Fibroblast of mammary gland (primary cell): Measurements from ENCODE around the gene SLAIN1.

Source experiments
- DNase-seq: peaks from one replicate; pipeline ENCODE4 v3.0.0-alpha.2; 2010; ENCODE audit warnings: low read depth
- H3K4me3 ChIP-seq: 2 replicates; pipeline ENCODE4 v1.5.1; 2011; ENCODE audit warnings: low read depth, mild to moderate bottlenecking, low read length, moderate library complexity; ENCODE audit not compliant: control insufficient read depth
- TF ChIP-seq, protein P1 (sequence below): conservative IDR thresholded peaks from 2 replicates; pipeline ENCODE4 v1.5.1; 2011; ENCODE audit warnings: low read depth, low read length, inconsistent platforms; ENCODE audit not compliant: control insufficient read depth, insufficient read depth

Gene SLAIN1

DNA sequence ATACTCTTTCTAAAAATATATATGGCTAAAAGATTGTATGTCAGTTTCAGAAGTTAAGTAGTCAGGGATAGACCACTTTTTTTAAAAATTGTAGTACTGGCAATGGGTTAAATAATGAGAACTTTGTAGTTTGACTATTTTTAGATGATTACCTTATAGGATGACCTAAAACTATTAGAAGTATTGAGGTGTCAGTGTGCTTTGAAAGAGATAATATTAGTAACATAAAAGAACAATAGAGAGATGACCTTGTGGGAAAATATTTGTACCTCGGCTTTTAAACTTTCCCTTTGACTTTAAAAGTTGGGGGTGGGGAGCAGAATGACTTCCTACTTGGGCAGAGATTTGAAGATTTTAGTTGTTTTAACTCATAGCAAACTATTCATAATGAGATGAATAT is 48.3 kb downstream of the SLAIN1 start:
- TF ChIP-seq, protein P1, sequence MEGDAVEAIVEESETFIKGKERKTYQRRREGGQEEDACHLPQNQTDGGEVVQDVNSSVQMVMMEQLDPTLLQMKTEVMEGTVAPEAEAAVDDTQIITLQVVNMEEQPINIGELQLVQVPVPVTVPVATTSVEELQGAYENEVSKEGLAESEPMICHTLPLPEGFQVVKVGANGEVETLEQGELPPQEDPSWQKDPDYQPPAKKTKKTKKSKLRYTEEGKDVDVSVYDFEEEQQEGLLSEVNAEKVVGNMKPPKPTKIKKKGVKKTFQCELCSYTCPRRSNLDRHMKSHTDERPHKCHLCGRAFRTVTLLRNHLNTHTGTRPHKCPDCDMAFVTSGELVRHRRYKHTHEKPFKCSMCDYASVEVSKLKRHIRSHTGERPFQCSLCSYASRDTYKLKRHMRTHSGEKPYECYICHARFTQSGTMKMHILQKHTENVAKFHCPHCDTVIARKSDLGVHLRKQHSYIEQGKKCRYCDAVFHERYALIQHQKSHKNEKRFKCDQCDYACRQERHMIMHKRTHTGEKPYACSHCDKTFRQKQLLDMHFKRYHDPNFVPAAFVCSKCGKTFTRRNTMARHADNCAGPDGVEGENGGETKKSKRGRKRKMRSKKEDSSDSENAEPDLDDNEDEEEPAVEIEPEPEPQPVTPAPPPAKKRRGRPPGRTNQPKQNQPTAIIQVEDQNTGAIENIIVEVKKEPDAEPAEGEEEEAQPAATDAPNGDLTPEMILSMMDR, result no peak
- no peak for DNase-seq
- H3K4me3 ChIP-seq, result no peak overlapping the region

DNA sequence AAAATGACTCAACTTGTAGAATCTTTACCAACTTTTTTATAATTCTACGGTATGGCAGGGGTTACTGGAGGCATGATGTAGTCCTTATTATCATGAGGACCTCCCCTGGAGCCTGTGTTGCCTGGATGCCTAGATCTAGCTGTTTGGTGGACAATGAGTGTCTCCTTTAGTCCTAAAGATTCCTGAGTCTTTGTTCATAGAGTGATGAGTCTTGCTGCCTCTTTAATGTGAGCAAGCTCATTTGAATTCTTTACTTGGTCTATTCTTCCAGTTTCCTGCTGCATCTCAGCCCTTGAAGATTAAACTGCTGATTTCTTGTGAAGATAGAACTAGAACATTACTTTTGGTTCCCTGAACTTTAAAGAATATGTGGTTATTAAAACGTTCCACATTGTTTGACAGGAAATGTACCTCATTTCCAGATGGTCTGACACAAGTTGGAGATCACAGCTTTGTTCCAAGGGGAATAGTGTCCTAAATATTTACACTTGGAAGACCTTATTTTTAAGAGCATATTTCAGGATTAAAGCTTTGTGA is 51.9 kb downstream of the SLAIN1 start:
- no peak for DNase-seq
- H3K4me3 ChIP-seq, result no peak overlapping the region
- TF ChIP-seq, protein P1, result no peak

DNA sequence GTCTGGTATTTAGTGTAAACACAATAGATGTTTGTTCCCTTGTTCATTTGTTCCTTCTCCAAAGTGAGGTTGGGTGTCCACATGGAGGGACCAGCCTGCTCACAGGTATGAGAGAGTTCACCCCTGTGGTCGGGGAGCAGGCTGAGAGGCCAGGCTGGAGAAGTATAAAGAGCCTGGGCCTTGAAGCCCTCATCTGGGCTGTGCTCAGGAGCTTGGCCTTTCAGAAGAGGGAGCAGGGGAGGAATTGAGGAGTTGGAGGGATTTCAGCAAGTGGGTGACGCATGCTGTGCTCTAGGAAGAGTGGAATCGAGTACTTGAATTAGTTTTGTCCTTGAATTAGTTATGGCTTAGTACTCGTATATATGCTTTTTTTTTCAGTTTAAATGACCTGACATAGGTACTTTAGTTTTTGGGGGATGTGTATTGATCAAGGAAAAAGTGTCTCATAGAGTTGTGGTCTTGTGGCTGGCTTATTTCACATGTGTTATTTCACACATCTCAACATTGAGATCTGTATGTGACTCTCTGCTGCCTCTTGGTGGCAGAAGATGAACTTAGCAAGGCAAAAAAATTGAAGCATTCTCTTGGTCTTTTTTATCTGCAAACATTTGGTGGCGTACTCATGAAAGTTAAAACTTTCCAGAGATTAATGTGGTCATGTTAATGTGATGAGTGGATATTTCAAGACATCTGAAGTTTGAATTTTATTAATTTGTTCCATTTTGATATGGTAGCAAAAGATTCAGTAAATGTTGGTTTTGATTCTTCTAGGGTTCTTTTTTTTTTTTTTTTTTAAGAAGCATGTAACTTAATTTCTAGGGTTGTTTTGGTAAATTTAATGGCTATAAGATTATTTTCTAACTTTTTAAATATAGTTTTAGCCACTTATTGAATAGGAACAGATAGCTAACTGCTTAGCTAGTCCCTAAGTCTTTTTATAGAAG is 54.3 kb downstream of the SLAIN1 start:
- peak; percentile 58 for DNase-seq
- no peak overlapping the region for H3K4me3 ChIP-seq
- TF ChIP-seq, protein P1, result peak; percentile 79

DNA sequence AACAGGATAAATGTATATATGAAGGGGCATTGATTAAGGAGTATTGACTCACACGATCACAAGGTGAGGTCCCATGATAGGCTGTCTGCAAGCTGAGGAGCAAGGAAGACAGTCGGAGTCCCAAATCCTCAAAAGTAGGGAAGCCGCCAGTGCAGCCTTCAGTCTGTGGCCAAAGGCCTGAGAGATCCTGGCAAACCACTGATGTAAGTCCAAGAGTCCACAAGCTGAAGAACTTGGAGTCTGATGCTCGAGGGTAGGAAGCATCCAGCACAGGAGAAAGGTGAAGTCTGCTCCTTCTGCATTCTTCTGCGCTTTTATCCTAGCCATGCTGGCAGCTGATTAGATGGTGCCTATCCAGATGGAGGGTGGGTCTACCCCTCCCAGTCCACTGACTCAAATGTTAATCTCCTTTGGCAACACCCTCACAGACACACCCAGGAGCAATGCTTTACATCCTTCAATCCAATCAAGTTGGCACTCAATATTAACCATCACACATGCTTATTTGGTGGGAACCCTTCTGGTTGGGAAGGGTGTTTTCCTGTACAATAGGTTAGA is 55.1 kb downstream of the SLAIN1 start:
- H3K4me3 ChIP-seq, result no peak overlapping the region
- no peak for DNase-seq
- TF ChIP-seq, protein P1, result no peak

DNA sequence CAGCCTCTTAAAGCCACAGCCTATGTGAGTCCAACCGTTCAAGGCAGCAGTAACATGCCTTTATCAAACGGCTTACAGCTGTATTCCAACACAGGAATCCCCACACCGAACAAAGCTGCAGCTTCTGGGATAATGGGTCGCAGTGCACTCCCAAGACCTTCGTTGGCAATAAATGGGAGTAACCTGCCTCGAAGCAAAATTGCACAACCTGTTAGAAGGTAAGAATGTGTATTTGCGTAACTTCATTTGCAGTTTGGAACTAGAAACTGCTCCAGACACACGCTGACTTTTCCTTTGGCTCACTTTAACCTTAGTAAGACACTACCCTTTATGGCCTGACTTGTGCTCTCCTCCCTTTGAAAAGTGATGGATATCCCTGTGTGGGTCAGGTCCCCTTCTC is 63.4 kb downstream of the SLAIN1 start:
- no peak for DNase-seq

DNA sequence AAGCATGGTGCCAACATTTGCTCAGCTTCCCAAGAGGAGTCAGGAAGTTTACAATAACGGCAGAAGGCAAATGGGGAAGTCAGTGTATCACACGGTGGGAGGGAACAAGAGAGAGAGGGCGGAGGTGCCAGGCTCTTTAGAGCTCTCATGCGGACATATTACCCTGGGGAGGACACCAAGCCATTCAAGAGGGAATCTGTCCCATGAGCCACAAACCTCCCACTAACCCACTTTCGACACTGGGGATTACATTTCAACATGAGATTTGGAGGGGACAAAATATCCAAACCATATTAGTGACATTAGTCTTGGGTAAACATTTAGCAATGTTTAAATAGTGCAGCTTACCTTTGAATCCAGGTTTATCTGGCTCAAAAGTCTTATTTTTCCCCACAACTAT is 69.9 kb downstream of the SLAIN1 start:
- no peak for DNase-seq
- TF ChIP-seq, protein P1, result no peak
- H3K4me3 ChIP-seq, result no peak overlapping the region

More for the DNA sequence above, 63.4 kb downstream of the SLAIN1 start:
- H3K4me3 ChIP-seq, result no peak overlapping the region
- TF ChIP-seq, protein P1, result no peak
